Tibial nerve (tissue), 4 donors: ENCODE data around the gene IMPA2. TPM values are rescaled to one million over a fixed set of nuclear protein-coding genes. Genes with fewer than 3 reads are reported as not detected.
A peak's percentile ranks its signal among the peaks of the same experiment; 100 is the strongest.

ENCODE experiments used
- DNase-seq, 2 donors: peaks; one replicate each; pipeline ENCODE4 v3.0.0-alpha.2; 2019; ENCODE audit warnings: low spot score in 2 of 2
- H3K27ac ChIP-seq, 4 donors: fragments of 200-600 bp; sonication (generic) in 3 of 4; one replicate each; pipeline ENCODE4 v1.5.1; 2017 to 2019; ENCODE audit warnings: mild to moderate bottlenecking in 1 of 4
- H3K27me3 ChIP-seq, 2 donors: fragments of 200-600 bp; sonication (generic) in 1 of 2; one replicate each; pipeline versions ENCODE4 v1.5.1 to v1.6.0; 2017 to 2019
- H3K36me3 ChIP-seq, 3 donors: fragments of 200-600 bp; sonication (generic); one replicate each; pipeline ENCODE4 v1.5.1; 2018 to 2019
- H3K4me1 ChIP-seq, 4 donors: fragments of 200-600 bp; sonication (generic) in 3 of 4; one replicate each; pipeline ENCODE4 v1.5.1; 2017 to 2019
- H3K4me3 ChIP-seq, 4 donors: fragments of 200-600 bp; sonication (generic) in 3 of 4; one replicate each; pipeline ENCODE4 v1.5.1; 2017 to 2019; ENCODE audit warnings: mild to moderate bottlenecking in 1 of 4, moderate library complexity in 1 of 4
- H3K9me3 ChIP-seq, 4 donors: fragments of 200-600 bp; sonication (generic) in 3 of 4; one replicate each; pipeline ENCODE4 v1.5.1; 2017 to 2019
- EP300 ChIP-seq, 2 donors: sonication (generic); formaldehyde crosslinking; IDR thresholded peaks; one replicate each; pipeline ENCODE4 v1.6.1; 2017; ENCODE audit warnings: antibody characterized with exemption in 2 of 2, mild to moderate bottlenecking in 1 of 2
- POLR2A ChIP-seq, 2 donors: fragments of 450-650 bp; IDR thresholded peaks; one replicate each; pipeline ENCODE4 v1.6.1; 2017; ENCODE audit warnings: antibody characterized with exemption in 2 of 2, mild to moderate bottlenecking in 2 of 2, moderate library complexity in 2 of 2
- WGBS, 2 donors: methylation state at CpG; one replicate each; pipeline ENCODE4 v1.1.5; 2018; 5-methylcytosine and 5-hydroxymethylcytosine counted together
- total RNA-seq, 4 donors: library from RNA; depleted of rRNA; stranded (reverse); fragments of >200 nt; gene quantifications; one replicate each; pipeline ENCODE4 v1.1.0, GENCODE V29; 2016
- TF ChIP-seq, protein P1 (sequence below), 5 experiments: fragments of 200-600 bp in 3 of 5; fragments of 450-650 bp in 2 of 5; sonication (generic) in 3 of 5; IDR thresholded peaks; one replicate each; pipeline ENCODE4 v1.5.1; 2016 to 2019; ENCODE audit warnings: antibody characterized with exemption in 5 of 5, mild to moderate bottlenecking in 3 of 5, moderate library complexity in 2 of 5

The IMPA2 gene
- total RNA-seq, 4 donors from 2014 or later, result 12.7 to 62.4 (median 36.2) TPM

DNA sequence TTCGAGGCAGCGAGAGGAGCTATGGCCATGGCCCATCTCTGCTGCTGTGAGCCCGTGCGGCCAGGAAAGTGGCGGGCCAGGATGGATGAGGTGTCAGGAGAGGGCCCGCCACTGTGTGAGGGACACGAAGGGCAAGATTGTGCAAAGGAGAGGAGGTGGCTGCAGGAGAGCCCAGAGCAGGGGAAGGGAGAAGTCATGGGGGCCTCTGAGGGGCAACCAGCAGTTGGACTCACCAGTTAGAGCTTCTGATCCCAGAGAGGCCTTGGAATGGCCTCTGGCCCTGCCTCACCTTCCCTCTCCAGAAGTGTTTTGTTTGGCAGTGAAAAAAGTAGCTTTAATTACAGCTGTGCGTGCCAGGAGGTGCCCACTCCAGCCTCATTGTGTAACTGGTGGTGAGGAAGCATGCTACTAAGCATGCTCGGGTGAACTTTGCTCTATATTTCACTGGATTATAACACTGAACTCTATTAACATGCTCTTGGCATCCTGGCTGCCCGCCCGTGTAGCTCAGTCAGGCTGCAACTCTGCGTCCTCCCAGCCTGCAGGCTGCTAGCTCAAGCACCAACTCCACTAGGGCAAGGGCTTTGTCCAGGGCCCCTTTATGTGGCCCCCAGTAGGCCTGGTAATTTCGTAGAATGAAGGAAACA lies 34.2 kb downstream of the IMPA2 start:
- Histone ChIP-seq H3K4me1 (peaks cover 0 to 65% (median 16%) of the 10 kb centered on the region in 4 donors), H3K27me3 (no peaks in the 10 kb centered on the region), H3K27ac (peak overlapping the region in 3 of 4 donors; percentile 64 to 72 (median 69)), H3K9me3 (no peaks in the 10 kb centered on the region), H3K4me3 (no peak overlapping the region), H3K36me3 (peaks cover 0 to 30% (median 0%) of the 10 kb centered on the region in 3 donors)
- WGBS, 2 donors, result 48% methylated on average over 13 of the region's 13 CpGs
- TF ChIP-seq POLR2A (IDR thresholded peaks at IDR 0.05), result no peak
- TF ChIP-seq, protein P1, sequence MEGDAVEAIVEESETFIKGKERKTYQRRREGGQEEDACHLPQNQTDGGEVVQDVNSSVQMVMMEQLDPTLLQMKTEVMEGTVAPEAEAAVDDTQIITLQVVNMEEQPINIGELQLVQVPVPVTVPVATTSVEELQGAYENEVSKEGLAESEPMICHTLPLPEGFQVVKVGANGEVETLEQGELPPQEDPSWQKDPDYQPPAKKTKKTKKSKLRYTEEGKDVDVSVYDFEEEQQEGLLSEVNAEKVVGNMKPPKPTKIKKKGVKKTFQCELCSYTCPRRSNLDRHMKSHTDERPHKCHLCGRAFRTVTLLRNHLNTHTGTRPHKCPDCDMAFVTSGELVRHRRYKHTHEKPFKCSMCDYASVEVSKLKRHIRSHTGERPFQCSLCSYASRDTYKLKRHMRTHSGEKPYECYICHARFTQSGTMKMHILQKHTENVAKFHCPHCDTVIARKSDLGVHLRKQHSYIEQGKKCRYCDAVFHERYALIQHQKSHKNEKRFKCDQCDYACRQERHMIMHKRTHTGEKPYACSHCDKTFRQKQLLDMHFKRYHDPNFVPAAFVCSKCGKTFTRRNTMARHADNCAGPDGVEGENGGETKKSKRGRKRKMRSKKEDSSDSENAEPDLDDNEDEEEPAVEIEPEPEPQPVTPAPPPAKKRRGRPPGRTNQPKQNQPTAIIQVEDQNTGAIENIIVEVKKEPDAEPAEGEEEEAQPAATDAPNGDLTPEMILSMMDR (IDR thresholded peaks at IDR 0.05), result no peak
- TF ChIP-seq EP300 (IDR thresholded peaks at IDR 0.05), result peak in 1 of 2 donors; percentile 66
- DNase-seq, result no peak

GRCh38 chr18:12017081-12017480 lies 35.8 kb downstream of the IMPA2 start:
- Histone ChIP-seq H3K36me3 (peaks cover 0 to 29% (median 0%) of the 10 kb centered on the region in 3 donors), H3K4me1 (peaks cover 0 to 55% (median 16%) of the 10 kb centered on the region in 4 donors), H3K4me3 (no peak overlapping the region), H3K9me3 (no peaks in the 10 kb centered on the region), H3K27ac (peak overlapping the region in 1 of 4 donors; percentile 72), H3K27me3 (no peaks in the 10 kb centered on the region)
- TF ChIP-seq POLR2A (IDR thresholded peaks at IDR 0.05) (no peak), EP300 (IDR thresholded peaks at IDR 0.05) (no peak)
- TF ChIP-seq, protein P1 (IDR thresholded peaks at IDR 0.05), result no peak
- WGBS, 2 donors, result 49 to 66% methylated on average over 5 of the region's 5 CpGs
- DNase-seq, result no peak

GRCh38 chr18:12018861-12019260 lies 37.6 kb downstream of the IMPA2 start:
- Histone ChIP-seq H3K9me3 (no peaks in the 10 kb centered on the region), H3K4me1 (peaks cover 0 to 39% (median 16%) of the 10 kb centered on the region in 4 donors), H3K36me3 (peaks cover 0 to 37% (median 0%) of the 10 kb centered on the region in 3 donors), H3K4me3 (no peak overlapping the region), H3K27ac (peak overlapping the region in 1 of 4 donors; percentile 11), H3K27me3 (no peaks in the 10 kb centered on the region)
- 96 to 97% methylated on average over 7 of the region's 7 CpGs for WGBS, 2 donors
- TF ChIP-seq POLR2A (IDR thresholded peaks at IDR 0.05) (no peak), EP300 (IDR thresholded peaks at IDR 0.05) (no peak)
- TF ChIP-seq, protein P1 (IDR thresholded peaks at IDR 0.05), result no peak
- DNase-seq, result no peak

DNA sequence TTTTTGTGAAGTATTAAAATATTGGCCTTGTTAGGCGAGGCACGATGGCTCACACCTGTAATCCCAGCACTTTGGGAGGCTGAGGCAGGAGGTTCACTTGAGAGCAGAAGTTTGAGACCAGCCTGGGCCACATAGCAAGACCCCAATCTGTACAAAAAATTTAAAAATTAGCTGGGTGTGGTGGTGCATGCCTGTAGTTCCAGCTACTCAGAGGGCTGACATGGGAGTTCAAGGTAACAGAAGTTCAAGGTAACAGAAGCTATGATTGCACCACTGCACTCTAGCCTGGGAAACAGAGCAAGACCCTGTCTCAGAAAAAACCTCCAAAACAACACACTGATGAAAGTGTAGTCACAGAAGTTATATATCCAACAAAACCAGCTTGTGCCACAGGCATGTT lies 39.8 kb downstream of the IMPA2 start:
- TF ChIP-seq EP300 (IDR thresholded peaks at IDR 0.05) (no peak), POLR2A (IDR thresholded peaks at IDR 0.05) (no peak)
- TF ChIP-seq, protein P1 (IDR thresholded peaks at IDR 0.05), result no peak
- peaks cover 0 to 19% (median 3%) of the 10 kb centered on the region in 4 donors for H3K4me1 ChIP-seq
- 90 to 95% methylated on average over 2 of the region's 2 CpGs for WGBS, 2 donors

GRCh38 chr18:12021596-12021995 lies 40.3 kb downstream of the IMPA2 start:
- Histone ChIP-seq H3K36me3 (peaks cover 0 to 47% (median 0%) of the 10 kb centered on the region in 3 donors), H3K9me3 (no peaks in the 10 kb centered on the region), H3K4me3 (no peak overlapping the region), H3K4me1 (peaks cover 0 to 16% (median 0%) of the 10 kb centered on the region in 4 donors), H3K27me3 (no peaks in the 10 kb centered on the region), H3K27ac (no peak overlapping the region)
- DNase-seq, result no peak
- TF ChIP-seq, protein P1 (IDR thresholded peaks at IDR 0.05), result no peak
- TF ChIP-seq POLR2A (IDR thresholded peaks at IDR 0.05) (no peak), EP300 (IDR thresholded peaks at IDR 0.05) (no peak)
- 96 to 99% methylated on average over 8 of the region's 8 CpGs for WGBS, 2 donors

More for the DNA sequence above, 39.8 kb downstream of the IMPA2 start:
- Histone ChIP-seq H3K9me3 (no peaks in the 10 kb centered on the region), H3K27ac (no peak overlapping the region), H3K36me3 (peaks cover 0 to 49% (median 0%) of the 10 kb centered on the region in 3 donors), H3K27me3 (no peaks in the 10 kb centered on the region), H3K4me3 (no peak overlapping the region)
- no peak for DNase-seq
